NCI-H1092 (cell line): Measurements from ENCODE around the gene FAM20C.

Experiments
- DNase-seq: peaks from one replicate; lab custom pipeline; 2025; lab: John Stamatoyannopoulos, UW

Gene FAM20C

DNA sequence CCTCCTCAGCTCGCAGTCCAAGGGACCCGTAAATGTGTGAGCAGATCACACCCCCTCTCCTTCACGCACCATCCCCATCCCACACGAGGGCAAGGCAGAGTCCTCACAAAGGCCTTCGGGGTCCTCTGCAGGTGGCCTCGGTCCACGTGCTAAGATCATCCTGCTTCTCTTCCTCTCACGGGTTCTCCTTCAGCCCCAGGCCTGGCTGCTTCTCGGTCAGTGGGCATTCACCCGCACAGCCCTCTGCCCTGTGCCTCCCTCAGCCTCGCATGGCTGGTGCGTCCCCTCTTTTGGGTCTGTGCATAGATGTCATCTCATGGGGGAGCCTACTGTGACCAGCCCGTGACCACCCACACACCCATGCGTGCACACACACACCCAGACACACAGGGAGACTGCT, 80.3 kb downstream of the FAM20C start:
- DNase-seq: no peak

DNA sequence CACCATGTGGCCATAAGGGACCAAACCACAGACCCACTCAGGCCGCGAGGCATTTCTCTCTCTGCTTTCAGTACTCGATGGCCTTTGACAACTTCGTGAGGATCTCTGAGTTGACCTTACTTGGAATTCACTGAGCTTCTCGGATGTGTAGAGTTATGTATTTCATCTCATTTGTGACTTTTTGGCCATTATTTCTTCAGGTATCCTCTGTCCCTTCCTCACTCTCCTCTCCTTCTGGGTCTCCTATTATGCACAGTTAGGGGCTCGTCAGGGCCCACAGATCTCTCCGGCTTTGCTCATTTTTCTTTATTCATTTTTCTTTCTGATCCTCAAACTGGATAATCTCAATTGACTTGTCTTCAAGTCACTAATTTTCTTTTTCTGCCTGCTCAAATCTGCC, 81.0 kb downstream of the FAM20C start:
- DNase-seq: no peak

GRCh38 chr7:274266-274665, 81.9 kb downstream of the FAM20C start:
- no peak for DNase-seq

GRCh38 chr7:276230-276835, 84.0 kb downstream of the FAM20C start:
- DNase-seq: no peak

GRCh38 chr7:277228-277627, 84.9 kb downstream of the FAM20C start:
- no peak for DNase-seq

DNA sequence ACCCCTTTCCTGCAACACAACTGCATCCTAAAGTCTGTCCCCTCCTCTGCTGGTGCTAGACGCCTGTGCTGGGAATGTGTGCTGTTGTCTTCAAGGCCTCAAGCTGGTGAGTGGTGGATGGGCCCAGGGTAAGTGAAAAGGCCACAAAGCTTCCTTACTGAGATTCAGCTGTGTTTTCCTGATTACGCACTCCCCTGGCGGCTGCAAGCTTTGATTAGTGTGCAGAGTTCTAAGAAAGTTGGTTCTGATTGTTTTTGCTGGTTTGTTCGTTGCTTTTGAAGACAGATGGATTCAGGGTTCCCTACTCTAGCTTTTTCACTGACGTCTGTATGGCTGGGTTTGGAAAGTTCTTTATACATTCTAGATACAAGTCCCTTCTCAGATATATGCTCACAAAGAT, 85.7 kb downstream of the FAM20C start:
- no peak for DNase-seq

DNA sequence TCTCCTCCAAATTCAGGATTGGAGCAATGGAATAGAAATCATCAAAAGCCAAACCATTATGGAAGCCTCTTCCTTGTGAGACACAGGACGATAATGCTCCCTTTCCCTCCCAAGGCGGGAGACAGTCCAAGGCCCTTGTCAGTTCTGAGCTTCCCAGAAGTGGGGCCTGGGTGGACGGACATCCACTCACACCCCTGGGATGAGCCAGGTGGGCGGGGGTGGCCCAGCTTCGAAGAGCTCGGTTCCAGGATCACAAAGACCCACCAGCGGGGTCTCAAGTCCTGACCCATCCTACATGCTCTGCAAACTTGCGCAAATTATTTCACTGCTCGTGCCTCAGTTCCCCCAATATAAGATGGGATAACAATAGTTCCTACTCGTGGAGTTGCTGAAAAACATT, 87.5 kb downstream of the FAM20C start:
- no peak for DNase-seq

DNA sequence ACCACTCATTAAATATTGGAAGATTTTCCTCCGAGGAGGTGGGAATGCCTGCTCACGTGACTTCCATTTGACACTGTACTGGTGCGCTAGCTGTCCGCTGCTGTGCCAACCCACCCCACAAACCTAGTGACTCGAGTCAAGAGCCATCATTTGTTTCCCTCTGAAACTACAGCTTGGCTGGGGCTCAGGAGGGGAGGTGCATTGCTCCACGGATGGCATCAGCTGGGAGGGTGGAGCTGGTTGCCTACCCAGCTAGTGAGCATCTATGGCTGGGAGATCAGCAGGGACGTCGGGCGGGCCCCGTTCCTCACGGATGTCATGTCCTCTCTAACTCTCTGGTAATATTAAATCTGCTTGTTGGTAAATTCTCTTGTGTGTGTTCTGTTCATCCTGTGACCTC, 88.1 kb downstream of the FAM20C start:
- no peak for DNase-seq

- DNase-seq: no peak
These were observed 89.3 kb downstream of the FAM20C start for GRCh38 chr7:281637-282036.

GRCh38 chr7:282621-283020, 90.2 kb downstream of the FAM20C start:
- DNase-seq: no peak

- DNase-seq: no peak
These were observed 92.7 kb downstream of the FAM20C start for GRCh38 chr7:284762-285722.

DNA sequence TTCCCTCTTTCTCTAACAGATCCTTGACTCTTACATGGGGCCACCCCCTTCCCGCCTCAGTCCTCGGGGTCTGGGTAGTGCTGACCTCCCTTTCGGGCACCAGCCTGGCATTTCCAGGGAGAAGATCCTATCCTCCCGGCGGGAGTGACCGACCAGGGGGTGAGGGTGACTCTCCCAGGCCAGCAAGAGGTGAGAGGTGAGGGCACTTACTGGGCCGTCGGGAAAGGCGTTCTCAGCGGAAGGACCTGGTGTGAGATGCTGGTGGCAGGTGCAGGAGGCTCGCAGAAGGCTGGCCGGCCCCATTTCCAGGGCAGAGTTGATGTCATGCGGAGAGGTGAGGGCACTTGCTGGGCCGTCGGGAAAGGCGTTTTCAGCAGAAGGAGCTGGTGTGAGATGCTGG, 93.4 kb downstream of the FAM20C start:
- no peak for DNase-seq

DNA sequence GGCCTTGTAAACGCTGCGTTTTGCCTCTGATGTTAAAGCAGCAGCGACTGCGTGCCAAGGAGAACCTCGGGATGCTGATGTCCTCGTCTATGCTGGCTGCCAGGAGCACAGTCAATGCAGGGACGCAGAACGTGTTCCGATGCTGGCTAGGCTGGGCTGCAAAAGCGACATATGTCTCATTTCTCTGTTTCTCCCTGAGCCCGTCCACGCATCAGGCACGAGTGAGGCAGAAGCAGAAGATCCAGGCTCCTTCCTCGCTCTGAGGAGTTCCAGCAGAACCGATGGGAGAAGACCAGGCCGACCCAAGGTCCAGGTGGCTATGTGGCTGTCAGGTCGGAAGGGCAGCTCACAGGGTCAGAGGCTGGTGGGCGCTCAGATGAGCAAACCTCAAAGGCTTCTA, 93.9 kb downstream of the FAM20C start:
- DNase-seq: no peak

- no peak for DNase-seq
These were observed 96.3 kb downstream of the FAM20C start for GRCh38 chr7:288671-289101.

DNA sequence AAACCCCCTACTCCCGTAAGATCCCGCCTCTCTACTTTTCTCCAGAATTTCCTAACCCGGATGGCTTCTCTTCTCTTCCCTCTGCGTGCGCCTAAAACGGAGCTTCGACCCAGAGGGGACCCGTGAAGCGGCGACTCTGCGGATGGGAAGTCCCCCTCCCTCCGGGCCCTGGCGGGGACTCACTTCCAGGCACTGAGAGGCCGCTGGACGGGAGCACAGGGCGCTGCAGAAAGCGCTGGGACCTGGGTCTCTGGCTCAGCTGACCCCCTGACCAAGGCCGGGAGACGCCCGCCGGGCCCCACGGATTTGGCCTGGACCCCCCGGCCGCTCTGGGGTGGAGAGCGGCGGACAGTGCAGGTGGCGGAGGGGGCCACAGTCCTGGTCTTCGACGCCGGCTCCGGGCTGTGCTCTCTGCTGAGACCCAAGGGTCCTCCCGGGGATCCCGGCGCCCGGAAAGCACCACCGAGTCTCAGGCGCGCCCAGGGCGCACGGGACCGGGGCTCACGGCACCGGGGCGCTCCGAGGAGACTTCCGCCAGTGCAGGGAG, 96.9 kb downstream of the FAM20C start:
- no peak for DNase-seq

- no peak for DNase-seq
These were observed 97.6 kb downstream of the FAM20C start, which contains the start of gene FOXL3 for GRCh38 chr7:289756-290553. Gene FOXL3 (plus strand): TSS chr7:290170. CDS start chr7:290170, 0 bp downstream.

- no peak for DNase-seq
These were observed 98.4 kb downstream of the FAM20C start for GRCh38 chr7:290554-291372.

DNA sequence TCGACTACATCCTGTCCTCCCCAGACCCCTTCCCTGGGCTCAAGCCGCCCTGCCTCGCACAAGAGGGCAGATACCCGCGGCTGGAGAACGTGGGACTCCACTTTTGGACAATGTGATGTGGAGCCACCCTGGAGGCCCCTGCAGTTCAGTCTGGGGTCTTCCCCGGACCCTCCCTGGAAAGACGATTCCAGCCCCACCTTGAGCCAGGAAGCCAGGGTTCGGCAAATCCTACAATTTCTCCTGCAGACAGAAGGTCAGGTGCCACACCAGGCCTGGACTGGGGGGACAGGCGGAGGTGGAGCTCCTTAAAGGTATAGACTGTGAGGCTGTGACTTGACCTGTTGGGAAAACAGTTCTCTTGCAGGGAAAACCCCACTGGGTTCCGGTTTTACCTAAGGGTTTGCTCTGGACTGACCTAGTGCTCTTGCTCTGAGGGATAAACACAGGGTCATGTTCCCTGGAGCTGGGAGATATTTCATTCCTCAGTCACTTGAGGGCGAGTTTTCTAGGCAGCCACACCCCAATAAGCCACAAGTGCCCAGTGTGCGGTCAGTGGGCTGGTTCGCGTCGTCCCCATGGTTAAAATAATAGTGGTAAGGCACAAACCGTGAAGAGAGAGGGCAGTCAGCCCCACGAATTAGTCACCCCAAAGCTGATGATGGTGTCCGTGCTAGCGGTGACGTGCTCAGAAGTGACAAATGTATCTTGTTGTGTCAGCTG, 99.2 kb downstream of the FAM20C start:
- DNase-seq: no peak

DNA sequence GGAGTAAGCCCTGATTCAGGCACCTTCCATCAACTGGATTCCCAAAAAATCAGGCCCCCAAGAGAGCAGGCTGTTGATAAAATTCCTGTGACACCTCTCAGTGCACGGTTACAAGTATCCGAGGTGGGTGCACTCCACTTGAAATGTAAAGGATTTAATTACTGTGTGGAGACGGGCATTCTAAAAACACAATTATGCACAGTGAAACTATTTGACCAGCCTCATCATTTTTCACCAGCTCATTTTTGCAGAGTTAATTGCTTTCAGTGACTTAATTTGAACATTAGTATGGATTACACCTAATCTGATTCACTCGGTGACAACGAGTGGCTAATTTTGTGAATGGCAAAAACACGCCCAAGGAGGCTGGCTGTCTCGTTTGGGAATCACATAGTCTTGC, 99.9 kb downstream of the FAM20C start:
- no peak for DNase-seq

DNA sequence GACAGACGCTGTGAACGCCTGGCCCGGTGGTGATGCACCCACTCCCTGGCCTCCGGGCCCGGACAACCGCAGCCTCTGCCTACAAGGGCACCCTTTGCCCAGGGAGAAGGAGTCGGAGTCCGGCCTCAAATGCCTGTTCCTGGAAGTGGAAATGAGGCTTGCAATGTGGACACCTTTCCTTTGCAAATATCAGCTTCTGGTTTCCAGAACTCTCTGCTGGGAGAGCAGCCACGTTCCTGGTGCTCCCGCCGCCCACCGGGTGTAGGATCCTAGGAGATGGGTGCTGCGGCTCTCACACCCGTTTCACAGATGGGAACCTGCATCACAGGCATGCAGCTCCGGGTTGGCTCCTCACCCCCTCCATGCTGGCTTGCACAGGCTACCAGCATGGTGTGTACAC, 100.5 kb downstream of the FAM20C start:
- no peak for DNase-seq
